Peyer's patch (tissue), 4 donors: ENCODE measurements around the gene DCC. TPM values are rescaled to one million over a fixed set of nuclear protein-coding genes. Genes with fewer than 3 reads are reported as not detected.

Experiments used
- DNase-seq, 3 donors: peaks; one replicate each; pipeline ENCODE4 v3.0.0-alpha.2; 2017 to 2019
- H3K27ac ChIP-seq, 4 donors: fragments of 200-600 bp; sonication (generic); one replicate each; pipeline ENCODE4 v1.5.1; 2016 to 2019
- H3K27me3 ChIP-seq, 2 donors: fragments of 200-600 bp; sonication (generic); one replicate each; pipeline ENCODE4 v1.5.1; 2019
- H3K36me3 ChIP-seq, 3 donors: fragments of 200-600 bp; sonication (generic); one replicate each; pipeline ENCODE4 v1.5.1; 2016 to 2019
- H3K4me1 ChIP-seq, 4 donors: fragments of 200-600 bp; sonication (generic); one replicate each; pipeline ENCODE4 v1.5.1; 2016 to 2019
- H3K4me3 ChIP-seq, 4 donors: fragments of 200-600 bp; sonication (generic); 1 replicate in 3 of 4; 2 replicates in 1 of 4; pipeline ENCODE4 v1.5.1; 2016 to 2019; ENCODE audit warnings: mild to moderate bottlenecking in 1 of 4
- H3K9me3 ChIP-seq, 4 donors: fragments of 200-600 bp; sonication (generic); one replicate each; pipeline ENCODE4 v1.5.1; 2016 to 2019; ENCODE audit warnings: mild to moderate bottlenecking in 1 of 4
- CTCF ChIP-seq, 6 experiments: fragments of 450-650 bp in 4 of 6; fragments of 200-600 bp in 2 of 6; sonication (generic) in 1 of 6; IDR thresholded peaks; one replicate each; pipeline ENCODE4 v1.5.1; 2017 to 2019; ENCODE audit warnings: antibody characterized with exemption in 6 of 6, mild to moderate bottlenecking in 3 of 6, moderate library complexity in 1 of 6
- POLR2A ChIP-seq, 2 donors: fragments of 450-650 bp; IDR thresholded peaks; one replicate each; pipeline ENCODE4 v1.5.1; 2017; ENCODE audit warnings: antibody characterized with exemption in 2 of 2, mild to moderate bottlenecking in 2 of 2, moderate library complexity in 2 of 2
- total RNA-seq, 4 donors: library from RNA; depleted of rRNA; stranded (reverse); fragments of >200 nt; gene quantifications; one replicate each; pipeline ENCODE4 v1.1.0, GENCODE V29; 2016

Gene DCC
- total RNA-seq, 4 donors from 2014 or later = 0.13 TPM; not detected in 3

- Histone ChIP-seq H3K4me3 (no peak overlapping the region), H3K27me3 (no peaks in the 10 kb centered on the region), H3K9me3 (no peaks in the 10 kb centered on the region), H3K36me3 (no peaks in the 10 kb centered on the region), H3K4me1 (no peaks in the 10 kb centered on the region), H3K27ac (no peak overlapping the region)
- no peak for DNase-seq
- no peak for TF ChIP-seq POLR2A (IDR thresholded peaks at IDR 0.05)
- TF ChIP-seq CTCF (IDR thresholded peaks at IDR 0.05) = no peak
Observed at GRCh38 chr18:52439457-52439856, 99.5 kb downstream of the DCC start.

- Histone ChIP-seq H3K9me3 (no peaks in the 10 kb centered on the region), H3K4me1 (no peaks in the 10 kb centered on the region), H3K4me3 (no peak overlapping the region), H3K27ac (no peak overlapping the region), H3K27me3 (no peaks in the 10 kb centered on the region), H3K36me3 (no peaks in the 10 kb centered on the region)
- DNase-seq = no peak
- no peak for TF ChIP-seq POLR2A (IDR thresholded peaks at IDR 0.05)
- TF ChIP-seq CTCF (IDR thresholded peaks at IDR 0.05) = no peak
Observed at GRCh38 chr18:52441794-52442193, 101.8 kb downstream of the DCC start.

- Histone ChIP-seq H3K4me1 (no peaks in the 10 kb centered on the region), H3K27me3 (no peaks in the 10 kb centered on the region), H3K36me3 (no peaks in the 10 kb centered on the region), H3K27ac (no peak overlapping the region), H3K9me3 (no peaks in the 10 kb centered on the region), H3K4me3 (no peak overlapping the region)
- no peak for TF ChIP-seq POLR2A (IDR thresholded peaks at IDR 0.05)
- no peak for TF ChIP-seq CTCF (IDR thresholded peaks at IDR 0.05)
- no peak for DNase-seq
Observed at GRCh38 chr18:52442686-52443085, 102.7 kb downstream of the DCC start.

- no peak for DNase-seq
- TF ChIP-seq POLR2A (IDR thresholded peaks at IDR 0.05) (no peak), CTCF (IDR thresholded peaks at IDR 0.05) (no peak)
Observed at GRCh38 chr18:52451256-52451655, 111.3 kb downstream of the DCC start.

GRCh38 chr18:52451851-52452250, 111.9 kb downstream of the DCC start:
- no peaks in the 10 kb centered on the region for H3K9me3 ChIP-seq
- H3K27me3 ChIP-seq = no peaks in the 10 kb centered on the region
- no peak overlapping the region for H3K27ac ChIP-seq
- no peak for DNase-seq
- H3K36me3 ChIP-seq = no peaks in the 10 kb centered on the region
- no peaks in the 10 kb centered on the region for H3K4me1 ChIP-seq
- TF ChIP-seq POLR2A (IDR thresholded peaks at IDR 0.05) = no peak
- TF ChIP-seq CTCF (IDR thresholded peaks at IDR 0.05) = no peak
- no peak overlapping the region for H3K4me3 ChIP-seq

More at GRCh38 chr18:52451256-52451655, 111.3 kb downstream of the DCC start:
- H3K4me1 ChIP-seq = no peaks in the 10 kb centered on the region
- no peaks in the 10 kb centered on the region for H3K36me3 ChIP-seq
- no peak overlapping the region for H3K27ac ChIP-seq
- H3K27me3 ChIP-seq = no peaks in the 10 kb centered on the region
- H3K9me3 ChIP-seq = no peaks in the 10 kb centered on the region
- no peak overlapping the region for H3K4me3 ChIP-seq

- no peak for TF ChIP-seq POLR2A (IDR thresholded peaks at IDR 0.05)
- no peak for TF ChIP-seq CTCF (IDR thresholded peaks at IDR 0.05)
- H3K4me3 ChIP-seq = no peak overlapping the region
- H3K27ac ChIP-seq = no peak overlapping the region
- no peaks in the 10 kb centered on the region for H3K4me1 ChIP-seq
- no peaks in the 10 kb centered on the region for H3K9me3 ChIP-seq
- DNase-seq = no peak
- H3K36me3 ChIP-seq = no peaks in the 10 kb centered on the region
- no peaks in the 10 kb centered on the region for H3K27me3 ChIP-seq
Observed at GRCh38 chr18:52452427-52452826, 112.4 kb downstream of the DCC start.
